ENCODE results near the gene AGPAT4.
"Not testable (repeated sequence)": the region's sequence is repeated elsewhere in the genome, so short reads cannot be mapped to it uniquely, and the experiment has no call there.

Gene AGPAT4

DNA sequence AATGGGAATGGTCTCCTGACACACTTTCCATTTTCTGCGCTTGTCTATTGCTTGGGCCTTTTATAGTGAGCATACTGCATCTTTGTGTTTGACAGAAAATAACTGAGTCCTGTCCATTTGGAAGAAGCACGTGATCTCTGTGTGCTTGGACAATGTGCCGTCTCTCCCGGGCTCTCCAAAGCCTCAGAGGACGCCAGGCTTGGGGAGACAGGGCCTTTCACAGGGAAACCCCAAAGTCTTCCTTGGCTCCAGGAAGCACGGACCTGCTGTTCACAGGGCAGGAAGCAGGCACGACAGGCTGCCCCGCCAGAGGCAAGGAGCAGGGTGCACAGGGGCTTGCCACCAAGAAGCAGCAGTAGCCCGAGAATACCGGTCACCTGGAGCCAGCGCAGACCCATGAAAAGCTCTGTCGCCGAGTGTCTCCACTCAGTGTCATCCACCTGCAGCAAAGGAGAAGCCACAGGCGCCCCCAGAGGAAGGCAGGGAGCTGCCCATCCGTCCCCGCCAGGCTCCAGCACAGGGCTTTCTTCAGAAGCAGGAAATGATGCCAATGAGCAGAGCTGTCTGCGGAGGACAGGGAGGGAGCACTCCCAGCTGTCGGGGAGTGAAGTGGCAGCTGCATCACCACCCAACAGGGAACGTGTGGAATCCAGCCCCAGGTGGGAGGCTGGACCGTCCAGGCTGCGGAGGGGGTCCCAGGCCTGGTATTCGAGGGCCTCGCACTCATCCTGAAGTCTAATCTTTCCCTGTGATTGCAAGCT is 135.1 kb downstream of the AGPAT4 start:
- no peak for DNase-seq (ENCODE audit: low read depth)

DNA sequence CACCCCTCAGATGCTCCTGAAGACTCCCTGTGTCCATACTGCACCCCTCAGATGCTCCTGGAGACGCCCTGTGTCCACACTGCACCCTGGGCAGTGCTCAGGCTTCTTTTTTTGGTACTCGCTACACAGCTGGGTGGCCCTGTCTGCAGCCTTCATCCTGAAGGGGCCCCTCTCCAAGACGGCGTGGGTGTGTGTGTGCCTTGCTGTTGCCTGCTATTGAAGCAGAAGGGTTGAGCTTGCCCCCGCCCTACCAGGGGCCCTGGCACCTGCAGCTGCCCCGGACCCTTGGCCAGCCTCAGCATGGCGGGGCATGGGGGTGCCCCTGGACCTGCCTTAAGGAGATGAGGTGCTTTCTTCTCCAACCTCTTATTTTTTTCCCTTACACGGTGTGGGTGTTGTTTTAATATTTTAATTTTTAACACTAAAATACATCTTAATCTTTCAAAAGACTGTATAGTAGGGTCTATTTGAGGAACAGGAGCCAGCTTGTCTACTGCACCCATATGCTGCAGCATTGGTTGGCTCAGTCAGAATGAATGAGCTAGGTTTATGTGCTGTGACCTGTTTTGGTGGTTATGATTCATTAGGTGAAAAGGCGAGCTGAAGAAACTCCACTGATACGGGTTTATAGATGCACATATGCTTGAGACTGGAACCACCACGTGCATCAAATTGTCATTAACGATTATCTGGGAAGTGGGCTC is 135.9 kb downstream of the AGPAT4 start:
- no peak for DNase-seq (ENCODE audit: low read depth)

DNA sequence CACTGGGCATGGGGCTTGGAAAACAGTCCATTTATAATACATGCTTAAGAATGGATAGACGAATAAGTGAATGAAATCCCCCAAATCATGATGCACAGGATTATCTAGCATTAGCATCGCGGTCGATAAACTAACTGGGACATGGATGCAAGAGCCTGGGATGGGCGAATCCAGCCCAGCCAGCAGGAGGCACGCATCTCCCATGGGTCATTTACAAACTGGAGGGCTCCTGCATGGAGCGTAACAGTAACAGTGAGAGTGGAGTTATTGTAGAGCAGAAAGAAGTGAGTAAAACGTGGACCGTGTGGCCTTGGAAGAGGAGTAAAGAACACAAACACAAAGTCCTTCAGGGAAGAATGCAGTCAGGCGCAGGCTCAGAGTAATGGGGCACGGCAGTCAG is 136.5 kb downstream of the AGPAT4 start:
- no peak for DNase-seq (ENCODE audit: low read depth)

DNA sequence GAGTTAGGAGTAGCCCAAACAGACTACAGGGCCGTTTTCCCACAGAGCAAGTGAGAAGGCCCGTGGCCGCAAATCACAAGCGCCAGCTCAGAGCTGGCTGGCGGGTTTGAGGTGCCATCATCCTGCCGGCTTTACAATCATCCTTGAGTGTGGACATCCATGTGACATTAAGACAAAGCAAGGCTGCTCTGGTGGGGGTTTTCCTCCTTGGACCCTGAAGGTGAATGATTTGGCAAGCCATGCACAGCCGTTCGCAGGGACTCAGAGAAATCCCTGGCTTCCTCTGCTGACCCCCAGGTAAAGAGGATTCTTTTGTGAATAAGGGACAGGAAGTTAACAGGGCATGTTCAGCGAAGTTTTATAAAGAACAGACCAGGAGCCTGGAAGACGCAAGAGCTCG is 137.2 kb downstream of the AGPAT4 start:
- DNase-seq (ENCODE audit: low read depth), result no peak

DNA sequence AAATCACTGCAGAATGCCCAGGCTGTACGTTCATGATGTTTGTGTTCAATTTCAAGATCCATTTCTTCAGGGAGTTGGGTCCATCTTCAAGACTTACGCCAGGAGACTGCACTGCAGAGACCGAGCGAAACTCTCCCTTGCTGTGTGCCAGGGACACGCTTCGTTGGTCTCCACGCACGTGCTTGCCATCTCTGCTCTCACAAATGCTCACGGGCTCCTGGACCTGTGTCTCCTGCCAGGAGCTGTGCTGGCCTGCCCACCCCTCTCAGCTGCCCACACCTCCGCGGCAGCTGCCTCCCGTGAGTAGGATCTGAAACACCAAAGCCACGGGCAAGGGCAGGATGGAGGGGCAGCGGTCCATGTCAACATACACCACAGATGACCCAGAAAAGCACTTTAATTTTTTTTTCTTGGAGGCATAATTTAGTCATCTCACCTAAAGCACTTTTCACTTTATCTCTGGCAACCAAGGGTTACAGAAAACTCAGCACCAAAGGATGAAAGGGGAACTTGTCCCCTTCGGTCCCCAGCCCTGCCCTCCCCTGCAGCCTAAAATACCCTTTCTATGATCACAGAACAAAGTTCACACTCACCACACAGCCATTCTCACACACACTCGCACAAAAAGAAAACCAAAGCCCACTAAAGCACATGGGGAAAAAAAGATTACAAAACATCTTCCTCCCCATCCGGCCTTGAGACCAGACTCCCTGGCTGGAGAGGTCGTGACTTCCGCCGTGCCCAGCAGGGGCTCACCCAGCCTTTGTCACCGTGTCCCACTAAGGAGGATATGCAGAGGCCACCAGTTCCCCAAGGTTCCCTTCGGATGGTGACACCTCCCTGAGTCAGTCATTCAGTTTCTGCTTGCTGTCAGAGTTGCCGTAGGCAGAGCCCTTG is 137.9 kb downstream of the AGPAT4 start:
- no peak for DNase-seq (ENCODE audit: low read depth)

DNA sequence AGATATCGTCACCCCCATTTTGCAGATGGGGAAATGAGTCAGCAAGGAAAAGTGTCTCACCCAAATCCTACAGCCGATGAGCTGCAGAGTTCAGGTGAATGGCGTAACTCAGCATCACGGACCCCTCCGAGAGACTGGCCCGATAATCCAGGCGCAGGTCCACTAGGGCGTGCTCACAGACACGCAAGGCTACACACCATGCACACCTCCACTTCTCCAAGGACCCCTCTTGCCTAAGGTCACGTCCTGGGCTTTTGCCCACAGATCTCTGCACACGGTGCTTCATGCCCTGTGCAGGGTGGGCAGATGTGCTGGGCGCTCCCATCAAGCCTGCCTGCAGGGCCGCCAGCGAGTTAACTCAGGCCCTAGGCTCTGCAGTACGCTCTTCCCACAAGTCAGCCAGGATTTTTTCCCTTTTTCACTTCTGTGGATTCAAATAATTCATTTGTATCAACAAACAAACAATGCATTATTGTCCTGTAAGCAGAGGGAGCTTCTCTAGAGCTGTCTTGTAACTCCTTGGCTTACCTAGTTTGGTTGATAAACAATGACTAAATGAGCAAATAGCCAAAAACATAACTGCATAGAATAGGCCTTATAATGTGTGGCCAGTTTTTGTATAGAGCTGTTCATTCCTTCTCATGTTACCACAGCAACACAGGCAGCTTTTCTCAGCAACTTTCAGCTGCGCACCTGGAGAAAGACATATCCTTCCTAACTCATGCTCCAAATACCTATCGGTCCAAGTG is 139.1 kb downstream of the AGPAT4 start:
- DNase-seq (ENCODE audit: low read depth), result no peak

DNA sequence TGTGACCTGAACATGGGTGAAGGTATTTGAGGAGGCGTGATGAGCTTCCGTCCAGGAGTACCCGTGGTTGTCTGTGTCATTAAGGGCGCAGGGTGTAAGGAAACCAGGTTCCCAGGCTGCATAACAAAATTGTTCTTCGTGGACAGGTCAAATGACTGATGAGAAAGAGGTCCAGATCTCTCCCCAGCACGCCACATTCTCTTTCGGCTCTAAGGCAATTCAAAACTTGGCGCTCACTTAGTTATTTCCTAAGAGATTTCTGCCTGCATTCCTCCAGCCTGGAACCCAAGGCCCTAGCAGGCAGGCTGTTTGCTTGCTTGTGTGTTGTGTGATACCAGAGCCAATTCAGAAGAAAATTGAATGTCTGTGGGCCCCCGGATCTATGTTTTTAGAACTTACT is 139.9 kb downstream of the AGPAT4 start:
- no peak for DNase-seq (ENCODE audit: low read depth)

DNA sequence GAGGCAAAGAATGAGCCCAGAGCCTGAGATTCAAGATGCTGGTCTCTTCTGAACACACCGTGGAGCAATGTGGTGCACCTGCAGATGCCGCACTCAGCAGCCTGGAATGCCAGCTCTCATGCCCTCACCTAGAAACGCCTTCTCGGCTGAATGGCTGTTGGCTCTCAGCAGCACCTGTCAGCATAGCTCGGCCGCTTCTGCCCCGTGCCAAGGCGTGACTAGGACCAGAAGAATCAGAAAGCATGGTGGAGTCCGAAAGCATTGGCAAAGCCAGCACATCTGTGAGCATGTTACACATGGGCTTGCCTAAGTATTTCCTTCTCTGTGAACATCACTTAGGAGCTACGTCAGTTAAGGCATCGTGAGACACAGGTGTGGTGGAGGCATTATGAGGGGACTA is 141.5 kb downstream of the AGPAT4 start:
- DNase-seq (ENCODE audit: low read depth), result no peak

DNA sequence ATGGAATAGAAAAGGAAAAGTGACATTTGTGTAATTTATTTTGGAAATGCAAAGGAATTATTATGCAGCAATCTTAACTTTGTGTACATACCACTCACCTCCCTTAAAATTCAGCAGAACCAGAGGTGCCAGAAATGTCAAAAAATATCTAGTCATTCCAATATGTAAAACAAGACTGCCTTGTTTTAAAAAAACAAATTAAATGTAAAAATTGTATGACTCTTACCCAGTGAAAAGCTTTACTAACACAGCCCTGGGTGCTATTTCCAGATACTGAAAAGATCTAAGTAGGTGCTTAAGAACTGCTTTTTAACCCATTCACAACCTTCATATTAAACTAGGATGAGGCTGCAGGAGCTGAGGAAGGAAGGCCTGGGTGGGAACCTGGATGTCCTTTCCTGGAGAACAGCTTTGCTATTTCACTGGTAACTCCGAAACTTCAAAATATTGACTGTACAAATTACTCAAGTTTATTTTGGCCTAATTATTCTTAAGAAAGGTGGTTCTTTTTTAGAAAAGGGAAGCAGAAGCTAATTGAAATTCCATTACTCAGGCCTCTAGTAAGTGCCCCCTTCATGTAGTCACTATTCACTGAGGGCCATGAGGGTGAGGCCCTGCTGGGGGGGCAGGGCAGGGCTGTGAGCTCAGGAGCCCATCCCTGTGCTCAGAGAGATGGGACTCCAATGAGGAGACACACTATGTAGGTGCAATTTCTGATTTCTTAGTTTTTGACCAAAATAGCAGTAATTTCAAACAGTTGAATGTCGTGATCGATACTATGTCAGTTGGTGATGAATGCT is 142.7 kb downstream of the AGPAT4 start:
- DNase-seq (ENCODE audit: low read depth), result no peak

DNA sequence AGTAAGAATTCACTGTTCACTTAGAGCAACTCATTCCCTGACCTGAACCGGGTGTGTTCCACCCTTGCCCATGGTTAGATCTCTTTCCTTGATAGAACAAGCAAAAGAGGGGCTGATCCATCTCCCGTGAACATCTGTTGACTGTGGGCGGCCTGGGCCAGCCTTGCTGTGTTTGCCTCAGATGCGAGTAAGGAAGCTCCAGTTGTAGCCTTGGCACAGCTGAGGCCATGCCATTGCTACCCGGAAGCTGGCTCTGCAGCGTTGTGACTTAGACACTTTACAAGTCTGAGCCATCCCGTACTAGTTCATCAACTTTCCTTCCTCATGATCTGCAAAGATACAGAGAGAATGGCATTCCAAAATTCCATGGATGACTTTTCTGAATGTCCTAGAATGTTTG is 143.3 kb downstream of the AGPAT4 start:
- DNase-seq (ENCODE audit: low read depth), result no peak

DNA sequence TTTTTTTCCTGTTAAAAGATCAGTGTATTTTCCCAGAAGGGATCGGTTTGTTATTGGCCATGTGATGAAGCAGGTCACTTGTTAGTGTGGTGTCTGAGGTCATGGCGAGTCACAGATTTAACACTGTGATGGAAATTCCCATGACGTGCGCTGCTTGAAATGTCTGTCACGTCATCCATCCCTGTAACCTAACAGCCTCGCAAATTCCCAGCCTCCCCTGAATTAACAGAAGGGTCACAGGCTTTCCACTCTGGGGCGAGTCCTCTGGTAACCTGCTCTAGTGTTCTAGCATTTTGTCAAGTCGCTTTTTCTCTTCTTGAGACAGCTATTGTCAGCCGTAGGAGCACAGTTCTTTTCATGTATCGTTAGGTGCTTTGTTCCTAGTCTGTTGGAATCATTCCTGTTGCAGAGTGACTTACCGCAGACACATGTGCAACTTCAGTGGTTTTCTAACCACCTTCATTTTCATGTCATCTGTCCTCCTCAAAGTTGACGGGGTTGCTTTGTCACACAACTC is 145.1 kb downstream of the AGPAT4 start:
- DNase-seq (ENCODE audit: low read depth), result no peak

DNA sequence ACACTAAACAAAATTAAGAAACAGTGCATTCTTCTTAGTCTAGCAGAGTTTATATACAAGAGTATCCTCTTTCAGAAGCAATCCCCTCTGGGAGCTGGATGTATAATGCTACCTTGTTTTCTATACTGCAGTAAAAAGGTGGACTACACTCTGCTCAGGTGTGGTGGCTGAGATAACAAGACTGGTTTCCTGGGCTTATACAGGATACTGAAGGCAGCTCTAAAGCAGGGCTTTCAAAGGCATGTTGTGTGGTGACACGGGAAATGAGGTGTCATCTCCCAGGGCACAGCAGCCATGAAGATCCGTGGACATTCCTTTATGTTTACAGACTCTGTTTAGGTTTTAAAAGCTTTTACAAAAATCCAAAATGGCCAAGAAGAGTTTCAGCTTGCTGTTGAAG is 145.6 kb downstream of the AGPAT4 start:
- DNase-seq (ENCODE audit: low read depth), result no peak

DNA sequence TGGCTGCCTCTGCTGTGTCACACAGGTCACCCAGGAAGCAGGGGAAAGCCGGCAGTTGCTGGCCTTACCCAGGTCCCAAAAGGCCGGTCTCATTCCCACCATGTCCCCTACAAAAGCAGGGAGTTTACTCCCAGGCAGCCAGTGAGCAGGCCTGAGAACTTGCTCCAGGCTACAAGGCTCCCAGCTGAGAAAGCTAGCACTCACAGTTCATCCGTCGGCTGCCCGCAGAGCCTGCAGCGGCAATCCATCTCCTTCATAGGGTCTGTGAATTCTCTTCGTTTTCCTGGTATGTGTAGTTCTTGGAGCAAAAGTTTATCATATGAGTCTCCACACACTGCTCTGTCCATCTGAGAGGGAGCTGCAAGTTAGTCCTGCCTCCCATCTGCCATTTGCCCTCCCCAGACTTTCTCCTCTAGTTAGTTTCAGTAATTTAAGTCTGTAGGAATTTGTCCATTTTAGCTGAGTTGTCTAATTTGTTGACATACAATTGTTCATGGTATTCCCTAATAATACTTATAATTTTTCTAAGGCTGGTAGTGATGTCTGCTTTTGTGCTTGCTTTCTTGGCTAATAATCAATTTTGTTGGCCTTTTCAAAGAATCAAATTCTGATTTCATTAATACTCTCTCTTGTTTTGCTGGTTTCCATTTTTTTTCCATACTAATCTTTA is 146.7 kb downstream of the AGPAT4 start:
- no peak for DNase-seq (ENCODE audit: low read depth)

DNA sequence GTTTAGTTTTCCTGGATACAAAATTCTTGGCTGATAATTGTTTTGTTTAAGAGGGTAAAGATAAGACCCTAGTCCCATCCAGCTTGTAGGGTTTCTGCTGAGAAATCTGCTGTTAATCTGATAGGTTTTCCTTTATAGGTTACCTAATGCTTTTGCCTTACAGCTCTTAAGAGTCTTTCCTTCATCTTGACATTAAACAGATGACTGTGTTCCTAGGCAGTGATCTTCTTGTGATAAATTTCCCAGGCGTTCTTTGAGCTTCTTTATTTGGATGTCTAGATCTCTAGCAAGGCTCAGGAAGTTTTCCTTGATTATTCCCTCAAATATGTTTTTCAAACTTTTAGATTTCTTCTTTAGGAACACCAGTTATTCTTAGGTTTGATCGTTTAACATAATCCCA is 148.3 kb downstream of the AGPAT4 start:
- DNase-seq (ENCODE audit: low read depth), result no peak

DNA sequence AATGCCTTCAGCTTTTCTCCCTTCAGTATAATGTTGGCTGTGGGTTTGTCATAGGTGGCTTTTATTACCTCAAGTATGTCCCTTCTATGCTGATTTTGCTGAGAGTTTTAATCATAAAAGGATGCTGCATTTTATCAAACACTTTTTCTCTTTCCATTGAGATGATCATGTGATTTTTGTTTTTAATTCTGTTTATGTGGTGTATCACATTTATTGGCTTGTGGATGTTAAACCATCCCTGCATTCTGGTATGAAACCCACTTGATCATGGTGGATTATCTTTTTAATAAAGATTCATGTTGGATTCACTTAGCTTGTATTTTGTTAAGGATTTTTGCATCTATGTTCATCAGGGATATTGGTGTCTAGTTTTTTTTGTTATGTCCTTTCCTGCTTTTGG is 150.5 kb downstream of the AGPAT4 start:
- DNase-seq (ENCODE audit: low read depth), result not testable (repeated sequence)

DNA sequence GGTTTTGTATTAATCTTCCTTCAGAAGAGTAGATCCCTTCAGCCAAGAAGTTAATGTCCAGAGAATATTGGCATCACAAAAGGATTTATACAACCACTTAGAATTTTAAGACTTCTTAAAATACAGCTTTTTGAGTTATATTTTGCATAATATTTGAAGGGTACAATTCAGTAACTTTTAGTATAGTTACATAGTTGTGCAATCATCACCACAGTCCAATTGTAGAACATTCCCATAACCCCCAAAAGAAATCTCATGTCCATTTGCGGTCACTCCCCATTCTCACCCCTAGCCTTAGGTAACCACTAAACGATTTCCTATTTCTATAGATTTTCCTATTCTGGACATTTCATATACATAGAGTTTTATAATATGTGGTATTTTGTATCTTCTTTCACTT is 155.9 kb downstream of the AGPAT4 start:
- no peak for DNase-seq (ENCODE audit: low read depth)

DNA sequence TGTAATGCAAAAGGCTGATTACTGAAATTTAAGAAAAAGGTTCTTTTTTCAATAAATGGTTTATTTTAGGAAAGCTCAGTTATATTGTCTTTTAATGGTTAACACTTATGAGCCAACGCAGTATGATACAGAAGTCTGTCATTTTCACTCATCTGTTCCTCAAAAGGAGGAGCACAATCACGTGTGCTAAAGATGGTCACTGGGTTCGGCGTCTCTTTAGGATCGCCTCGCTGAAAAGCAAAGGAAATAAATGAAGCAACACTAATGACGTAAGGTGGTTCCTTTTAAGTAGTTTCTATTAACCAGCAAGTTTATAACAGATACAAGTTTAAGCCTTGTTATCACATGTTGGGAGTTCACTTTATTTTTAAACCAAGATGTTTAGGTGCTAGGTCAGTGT is 156.6 kb downstream of the AGPAT4 start:
- DNase-seq (ENCODE audit: low read depth), result no peak

DNA sequence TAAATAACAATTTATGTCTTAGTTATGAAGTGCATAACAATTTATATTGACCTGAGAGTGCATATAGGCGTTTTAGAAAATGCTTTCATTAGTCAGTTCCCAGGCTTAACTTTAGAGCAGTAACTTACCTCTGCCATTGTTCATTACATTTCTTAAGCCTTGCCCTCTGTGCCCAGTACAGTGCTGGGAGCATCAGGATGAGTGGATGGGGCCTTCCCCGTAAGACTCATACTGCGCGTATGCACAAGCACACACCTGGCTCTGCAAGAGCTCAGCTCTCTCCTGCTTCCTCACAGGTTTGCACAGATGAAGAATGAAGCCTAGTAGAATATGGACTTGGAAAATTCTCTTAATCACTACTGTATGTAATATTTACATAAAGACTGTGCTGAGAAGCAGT is 157.3 kb downstream of the AGPAT4 start:
- no peak for DNase-seq (ENCODE audit: low read depth)

DNA sequence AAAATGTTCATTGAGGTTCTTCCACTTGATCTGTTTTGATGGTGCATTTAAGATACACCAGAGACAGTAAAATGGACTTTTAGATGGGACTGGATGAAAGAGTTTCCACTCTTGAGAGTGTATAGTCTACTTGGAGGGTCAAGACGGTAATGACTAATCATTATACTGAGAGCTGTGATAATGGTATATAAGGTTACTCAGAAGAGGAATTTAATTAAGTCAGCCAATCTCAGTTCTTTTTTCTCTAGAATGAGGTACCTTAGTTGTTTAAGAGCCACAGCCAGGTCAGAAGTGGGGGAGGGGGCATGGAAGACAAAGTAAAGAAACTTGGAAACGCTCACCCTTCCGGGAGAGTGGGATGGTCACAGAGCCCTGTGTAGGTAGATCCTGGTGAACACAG is 158.4 kb downstream of the AGPAT4 start:
- DNase-seq (ENCODE audit: low read depth), result no peak

DNA sequence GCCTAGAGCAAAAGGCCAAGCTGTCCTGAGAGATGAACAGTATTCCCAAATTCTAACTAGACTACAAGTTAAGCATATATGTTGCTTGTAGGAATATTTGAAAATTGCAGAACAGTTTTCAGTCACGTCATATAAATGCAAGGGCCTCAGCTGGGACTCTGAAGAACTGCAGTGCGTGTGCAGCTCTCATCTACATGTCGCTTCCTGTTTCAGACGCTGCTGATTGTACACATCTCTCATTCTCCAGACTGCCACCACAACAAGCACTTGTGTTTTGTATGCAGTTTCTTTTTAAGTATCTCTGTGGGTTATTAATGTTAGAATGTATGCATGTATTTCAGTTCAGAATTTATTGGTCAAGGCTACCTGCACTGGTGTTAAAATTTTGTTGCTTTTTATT is 162.6 kb downstream of the AGPAT4 start:
- no peak for DNase-seq (ENCODE audit: low read depth)

Data from stimulated activated CD4-positive, alpha-beta T cell treated with anti-CD3 and anti-CD28 coated beads, Interleukin-2, amount 100 ng/mL, for 4 hours (primary cell).